ENCODE measurements around the gene GCLM.

GRCh38 chr1:93846992-93847810 lies 62.0 kb downstream of the GCLM start:
- TF ChIP-seq CTCF (conservative IDR thresholded peaks at IDR 0.05; ENCODE audit: low read depth, low read length) (no peak), EZH2 (IDR thresholded peaks at IDR 0.05; ENCODE audit: borderline replicate concordance, low read depth, low read length, poor library complexity, severe bottlenecking) (no peak)
